Neural progenitor cell (in vitro differentiated cells): ENCODE measurements around the gene DDX21. TPM values are rescaled to one million over a fixed set of nuclear protein-coding genes. Genes with fewer than 3 reads are reported as not detected.

Experiments
- DNase-seq: peaks from one replicate; pipeline ENCODE4 v3.0.0-alpha.2; 2016; ENCODE audit warnings: low spot score
- H2AFZ ChIP-seq: fragments of 200-600 bp; sonication (generic); replicated peaks from 2 replicates; pipeline ENCODE4 v1.6.1; 2016; ENCODE audit warnings: antibody characterized with exemption
- H3F3A ChIP-seq: fragments of 200-600 bp; sonication (generic); 2 replicates; pipeline ENCODE4 v1.6.1; 2016; ENCODE audit warnings: antibody characterized with exemption, low read depth
- H3K27ac ChIP-seq: fragments of 200-600 bp; sonication (generic); 2 replicates; pipeline ENCODE4 v1.5.1; 2016; ENCODE audit warnings: mild to moderate bottlenecking
- H3K27me3 ChIP-seq: fragments of 200-600 bp; sonication (generic); 2 replicates; pipeline ENCODE4 v1.6.1; 2016; ENCODE audit warnings: mild to moderate bottlenecking, moderate library complexity
- H3K36me3 ChIP-seq: fragments of 200-600 bp; sonication (generic); 2 replicates; pipeline ENCODE4 v1.5.1; 2016
- H3K4me1 ChIP-seq: fragments of 200-600 bp; sonication (generic); 2 replicates; pipeline ENCODE4 v1.6.1; 2016; ENCODE audit warnings: mixed run types
- H3K4me2 ChIP-seq: fragments of 200-600 bp; sonication (generic); 2 replicates; pipeline ENCODE4 v1.6.1; 2016
- H3K4me3 ChIP-seq: fragments of 200-600 bp; sonication (generic); 2 replicates; pipeline ENCODE4 v1.5.1; 2016
- H3K79me2 ChIP-seq: fragments of 200-600 bp; sonication (generic); 2 replicates; pipeline ENCODE4 v1.6.1; 2016; ENCODE audit warnings: low read depth
- H3K9ac ChIP-seq: fragments of 200-600 bp; sonication (generic); 2 replicates; pipeline ENCODE4 v1.6.1; 2016
- H3K9me3 ChIP-seq: fragments of 200-600 bp; sonication (generic); 2 replicates; pipeline ENCODE4 v1.5.1; 2016; ENCODE audit warnings: low read depth
- H4K20me1 ChIP-seq: fragments of 200-600 bp; sonication (generic); 2 replicates; pipeline ENCODE4 v1.6.1; 2016; ENCODE audit warnings: low read depth
- H3K27ac Mint-ChIP-seq: 3 replicates; pipeline ENCODE4 v1.8.0; 2021; ENCODE audit warnings: mixed read lengths
- H3K27me3 Mint-ChIP-seq: 2 replicates; pipeline ENCODE4 v1.8.0; 2022; ENCODE audit warnings: low read depth, mild to moderate bottlenecking, inconsistent platforms, moderate library complexity, mixed read lengths; ENCODE audit not compliant: insufficient read depth
- H3K36me3 Mint-ChIP-seq: 3 replicates; pipeline ENCODE4 v1.8.0; 2021; ENCODE audit warnings: mixed read lengths
- H3K4me1 Mint-ChIP-seq: 3 replicates; pipeline ENCODE4 v1.8.0; 2021; ENCODE audit warnings: mixed read lengths
- H3K4me3 Mint-ChIP-seq: 3 replicates; pipeline ENCODE4 v1.8.0; 2021; ENCODE audit warnings: mild to moderate bottlenecking, moderate library complexity, mixed read lengths
- H3K9me3 Mint-ChIP-seq: 3 replicates; pipeline ENCODE4 v1.8.0; 2020; ENCODE audit warnings: mixed read lengths
- CTCF ChIP-seq: fragments of 200-600 bp; sonication (generic); IDR thresholded peaks from 2 replicates; pipeline ENCODE4 v1.5.1; 2017; ENCODE audit warnings: antibody characterized with exemption, mild to moderate bottlenecking
- EZH2 ChIP-seq: fragments of 200-600 bp; sonication (generic); IDR thresholded peaks from 2 replicates; pipeline ENCODE4 v1.6.1; 2017; ENCODE audit warnings: antibody characterized with exemption, mild to moderate bottlenecking, moderate library complexity
- EZH2phosphoT487 ChIP-seq: fragments of 200-600 bp; sonication (generic); IDR thresholded peaks from 2 replicates; pipeline ENCODE4 v1.6.1; 2017; ENCODE audit warnings: antibody characterized with exemption
- total RNA-seq: library from RNA; depleted of rRNA; stranded (reverse); fragments of >200 nt; gene quantifications from 2 replicates; pipeline ENCODE4 v1.2.3, GENCODE V29; 2015; ENCODE audit warnings: low replicate concordance

The DDX21 gene
- total RNA-seq, 1 donor from 2014 or later: 69.9 TPM

- Histone ChIP-seq H3K9me3 (no peaks in the 10 kb centered on the region), H3K27me3 (no peaks in the 10 kb centered on the region), H3K4me3 (no peak overlapping the region), H2AFZ (no peak overlapping the region), H4K20me1 (no peaks in the 10 kb centered on the region), H3K9ac (no peak overlapping the region), H3K79me2 (no peaks in the 10 kb centered on the region), H3F3A (peaks cover 3% of the 10 kb centered on the region), H3K36me3 (no peaks in the 10 kb centered on the region), H3K4me1 (no peaks in the 10 kb centered on the region), H3K27ac (no peak overlapping the region), H3K4me2 (no peak overlapping the region)
- H3K27ac Mint-ChIP-seq: no peak overlapping the region
- H3K36me3 Mint-ChIP-seq: peaks cover 19% of the 10 kb centered on the region
- no peaks in the 10 kb centered on the region for H3K4me1 Mint-ChIP-seq
- no peak overlapping the region for H3K4me3 Mint-ChIP-seq
- DNase-seq: no peak
- no peaks in the 10 kb centered on the region for H3K9me3 Mint-ChIP-seq
- no peak for TF ChIP-seq EZH2
- no peak for TF ChIP-seq CTCF
- TF ChIP-seq EZH2phosphoT487: no peak
- no peaks in the 10 kb centered on the region for H3K27me3 Mint-ChIP-seq
Observed at GRCh38 chr10:69014171-69014570, 58.2 kb downstream of the DDX21 start.

- Histone ChIP-seq H3K9ac (no peak overlapping the region), H3K9me3 (no peaks in the 10 kb centered on the region), H4K20me1 (no peaks in the 10 kb centered on the region), H3K27me3 (no peaks in the 10 kb centered on the region), H3K36me3 (no peaks in the 10 kb centered on the region), H3K4me1 (no peaks in the 10 kb centered on the region), H3K4me3 (no peak overlapping the region), H3K27ac (no peak overlapping the region), H3K4me2 (no peak overlapping the region), H3K79me2 (no peaks in the 10 kb centered on the region), H2AFZ (no peak overlapping the region), H3F3A (no peaks in the 10 kb centered on the region)
- Mint-ChIP-seq H3K9me3 (no peaks in the 10 kb centered on the region), H3K4me3 (no peak overlapping the region), H3K36me3 (peaks cover 13% of the 10 kb centered on the region), H3K4me1 (no peaks in the 10 kb centered on the region), H3K27me3 (peaks cover 3% of the 10 kb centered on the region), H3K27ac (no peak overlapping the region)
- TF ChIP-seq CTCF: no peak
- TF ChIP-seq EZH2: no peak
- TF ChIP-seq EZH2phosphoT487: no peak
- DNase-seq: no peak
Observed at GRCh38 chr10:69018613-69019012, 62.6 kb downstream of the DDX21 start.

- H3K4me2 ChIP-seq: no peak overlapping the region
- DNase-seq: no peak
Observed at GRCh38 chr10:69022611-69023010, 66.6 kb downstream of the DDX21 start.

More at GRCh38 chr10:69022611-69023010, 66.6 kb downstream of the DDX21 start:
- no peaks in the 10 kb centered on the region for H3K9me3 Mint-ChIP-seq
- Histone ChIP-seq H3K9me3 (no peaks in the 10 kb centered on the region), H3K79me2 (no peaks in the 10 kb centered on the region), H3K27me3 (no peaks in the 10 kb centered on the region), H3K4me1 (no peaks in the 10 kb centered on the region), H3F3A (no peaks in the 10 kb centered on the region), H3K27ac (no peak overlapping the region), H4K20me1 (no peaks in the 10 kb centered on the region), H2AFZ (no peak overlapping the region), H3K36me3 (no peaks in the 10 kb centered on the region), H3K4me3 (no peak overlapping the region), H3K9ac (no peak overlapping the region)
- peaks cover 8% of the 10 kb centered on the region for H3K36me3 Mint-ChIP-seq
- TF ChIP-seq EZH2phosphoT487 (no peak), EZH2 (no peak), CTCF (no peak)
- no peaks in the 10 kb centered on the region for H3K4me1 Mint-ChIP-seq
- no peak overlapping the region for H3K4me3 Mint-ChIP-seq
- peaks cover 3% of the 10 kb centered on the region for H3K27me3 Mint-ChIP-seq
- no peak overlapping the region for H3K27ac Mint-ChIP-seq
